Ovary (tissue), 3 donors: ENCODE data around the gene SRGAP2.
"Not testable (repeated sequence)": the region's sequence is repeated elsewhere in the genome, so short reads cannot be mapped to it uniquely, and the experiment has no call there.

Experiments
- EP300 ChIP-seq: sonication (generic); formaldehyde crosslinking; IDR thresholded peaks from one replicate; pipeline ENCODE4 v1.6.1; 2017; ENCODE audit warnings: antibody characterized with exemption
- TF ChIP-seq, protein P1 (sequence below), 3 donors: fragments of 450-650 bp in 2 of 3; fragments of 200-600 bp in 1 of 3; IDR thresholded peaks; one replicate each; pipeline versions ENCODE4 v1.5.1 to v1.8.0; 2016 to 2022; ENCODE audit warnings: antibody characterized with exemption in 3 of 3, mild to moderate bottlenecking in 1 of 3
- donor health status: DM: no; HTN: no; CAD: no.

DNA sequence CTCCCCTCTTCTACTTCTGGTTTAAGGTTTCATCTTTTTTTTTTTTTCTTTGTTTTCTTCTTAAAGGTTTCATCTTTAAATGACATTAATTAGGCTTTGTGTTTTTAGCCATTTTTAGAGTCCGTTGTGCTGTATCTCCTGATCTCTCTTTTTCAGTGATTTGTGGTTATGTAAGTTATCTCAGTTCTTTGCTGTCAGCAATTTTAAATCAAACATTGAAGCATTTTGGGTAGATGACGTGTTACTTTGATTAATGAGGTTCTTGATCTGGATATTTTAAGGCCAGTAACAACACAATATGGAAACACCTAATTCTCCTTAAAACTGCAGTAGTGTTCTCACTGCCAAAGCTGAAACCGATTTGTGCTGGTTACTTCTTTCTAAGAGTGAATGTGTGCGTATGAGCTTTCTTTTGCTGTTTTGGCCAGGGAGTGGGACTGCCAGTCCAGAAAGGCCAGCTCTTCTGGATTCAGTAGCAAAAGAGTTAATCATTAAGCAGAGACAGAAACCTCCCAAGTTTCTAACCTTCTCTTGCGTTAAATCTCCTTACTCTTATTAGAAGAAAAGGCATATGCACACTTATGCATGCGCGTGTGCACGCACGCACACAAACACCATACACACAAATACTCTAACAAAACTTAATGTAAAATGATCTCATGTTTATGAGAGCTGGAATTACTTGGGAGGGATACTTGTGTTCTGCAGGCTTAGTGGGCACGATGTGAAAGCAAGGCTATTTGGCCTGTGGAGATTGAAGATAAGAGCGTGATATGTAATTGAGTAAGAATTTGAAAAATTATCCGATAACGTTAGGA is 16.4 kb downstream of the SRGAP2 start:
- TF ChIP-seq, protein P1, sequence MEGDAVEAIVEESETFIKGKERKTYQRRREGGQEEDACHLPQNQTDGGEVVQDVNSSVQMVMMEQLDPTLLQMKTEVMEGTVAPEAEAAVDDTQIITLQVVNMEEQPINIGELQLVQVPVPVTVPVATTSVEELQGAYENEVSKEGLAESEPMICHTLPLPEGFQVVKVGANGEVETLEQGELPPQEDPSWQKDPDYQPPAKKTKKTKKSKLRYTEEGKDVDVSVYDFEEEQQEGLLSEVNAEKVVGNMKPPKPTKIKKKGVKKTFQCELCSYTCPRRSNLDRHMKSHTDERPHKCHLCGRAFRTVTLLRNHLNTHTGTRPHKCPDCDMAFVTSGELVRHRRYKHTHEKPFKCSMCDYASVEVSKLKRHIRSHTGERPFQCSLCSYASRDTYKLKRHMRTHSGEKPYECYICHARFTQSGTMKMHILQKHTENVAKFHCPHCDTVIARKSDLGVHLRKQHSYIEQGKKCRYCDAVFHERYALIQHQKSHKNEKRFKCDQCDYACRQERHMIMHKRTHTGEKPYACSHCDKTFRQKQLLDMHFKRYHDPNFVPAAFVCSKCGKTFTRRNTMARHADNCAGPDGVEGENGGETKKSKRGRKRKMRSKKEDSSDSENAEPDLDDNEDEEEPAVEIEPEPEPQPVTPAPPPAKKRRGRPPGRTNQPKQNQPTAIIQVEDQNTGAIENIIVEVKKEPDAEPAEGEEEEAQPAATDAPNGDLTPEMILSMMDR (IDR thresholded peaks at IDR 0.05), result not testable (repeated sequence)
- not testable (repeated sequence) for TF ChIP-seq EP300
